ENCODE measurements around the gene ZBTB7A. TPM values are rescaled to one million over a fixed set of nuclear protein-coding genes. Genes with fewer than 3 reads are reported as not detected.
"Not testable (repeated sequence)": the region's sequence is repeated elsewhere in the genome, so short reads cannot be mapped to it uniquely, and the experiment has no call there.

The ZBTB7A gene
- total RNA-seq, 4 donors from 2014 or later: 60.3 to 94.2 (median 77.4) TPM

GRCh38 chr19:4007836-4008539 lies 58.7 kb downstream of the ZBTB7A start:
- no peaks in the 10 kb centered on the region for H3K9me3 ChIP-seq
- DNase-seq (ENCODE audit: low spot score in 2 of 2): peak in 1 of 2 donors; percentile 75
- H3K36me3 ChIP-seq: peaks cover 5% of the 10 kb centered on the region
- H3K4me3 ChIP-seq: peak overlapping the region; percentile 99
- H3K27ac ChIP-seq: peak overlapping the region; percentile 88
- H3K4me1 ChIP-seq: peaks cover 41% of the 10 kb centered on the region
- no peaks in the 10 kb centered on the region for H3K27me3 ChIP-seq
- WGBS: 0% methylated on average over 6 of the region's 55 CpGs
- TF ChIP-seq POLR2AphosphoS5 (IDR thresholded peaks at IDR 0.05) (no peak), POLR2A (IDR thresholded peaks at IDR 0.05) (no peak), EP300 (IDR thresholded peaks at IDR 0.05) (no peak), CTCF (IDR thresholded peaks at IDR 0.05) (no peak)

GRCh38 chr19:4007021-4007835 lies 59.5 kb downstream of the ZBTB7A start, which contains the start of gene PIAS4:
TSS of gene PIAS4 (plus strand) at chr19:4007736. CDS start at chr19:4007761, 25 bp downstream.
- Histone ChIP-seq H3K27ac (peak within 1 kb of the TSS; percentile 88), H3K27me3 (no peaks in the 10 kb centered on the region), H3K36me3 (no peaks in the 10 kb centered on the region), H3K4me1 (peaks cover 41% of the 10 kb centered on the region), H3K4me3 (peak within 1 kb of the TSS; percentile 99), H3K9me3 (no peaks in the 10 kb centered on the region)
- under 1% methylated on average over 51 of the region's 91 CpGs for WGBS
- TF ChIP-seq POLR2AphosphoS5 (IDR thresholded peaks at IDR 0.05) (peak in 2 of 3 donors; percentile 42 to 68), EP300 (IDR thresholded peaks at IDR 0.05) (no peak), CTCF (IDR thresholded peaks at IDR 0.05) (no peak), POLR2A (IDR thresholded peaks at IDR 0.05) (peak in 1 of 2 donors; percentile 12)
- DNase-seq (ENCODE audit: low spot score in 2 of 2): peak; percentile 95 to 97

GRCh38 chr19:4005436-4005835 lies 61.3 kb downstream of the ZBTB7A start:
- H3K4me3 ChIP-seq; H3K36me3 ChIP-seq; H3K27me3 ChIP-seq; H3K27ac ChIP-seq; DNase-seq (ENCODE audit: low spot score in 2 of 2); H3K9me3 ChIP-seq: not testable (repeated sequence)
- peaks cover 32% of the 10 kb centered on the region for H3K4me1 ChIP-seq
- WGBS: 96% methylated on average over 9 of the region's 9 CpGs

GRCh38 chr19:4000798-4001197 lies 65.9 kb downstream of the ZBTB7A start:
- not testable (repeated sequence) for H3K4me3 ChIP-seq; H3K27ac ChIP-seq; H3K4me1 ChIP-seq; H3K36me3 ChIP-seq; H3K27me3 ChIP-seq; H3K9me3 ChIP-seq; DNase-seq (ENCODE audit: low spot score in 2 of 2)
- 90% methylated on average over 5 of the region's 5 CpGs for WGBS

- H3K27me3 ChIP-seq; H3K4me3 ChIP-seq; H3K27ac ChIP-seq; DNase-seq (ENCODE audit: low spot score in 2 of 2); H3K9me3 ChIP-seq; H3K4me1 ChIP-seq; H3K36me3 ChIP-seq: not testable (repeated sequence)
- WGBS: 86% methylated on average over 29 of the region's 29 CpGs
Measured at GRCh38 chr19:3998667-3999412, 67.9 kb downstream of the ZBTB7A start.

- H3K27me3 ChIP-seq: no peaks in the 10 kb centered on the region
- no peak overlapping the region for H3K27ac ChIP-seq
- TF ChIP-seq POLR2A (IDR thresholded peaks at IDR 0.05) (no peak), CTCF (IDR thresholded peaks at IDR 0.05) (no peak), EP300 (IDR thresholded peaks at IDR 0.05) (no peak), POLR2AphosphoS5 (IDR thresholded peaks at IDR 0.05) (no peak)
- no peaks in the 10 kb centered on the region for H3K9me3 ChIP-seq
- H3K4me1 ChIP-seq: no peaks in the 10 kb centered on the region
- no peak for DNase-seq (ENCODE audit: low spot score in 2 of 2)
- H3K4me3 ChIP-seq: no peak overlapping the region
- H3K36me3 ChIP-seq: no peaks in the 10 kb centered on the region
- WGBS: 65% methylated on average over 6 of the region's 6 CpGs
Measured at GRCh38 chr19:3995607-3996006, 71.1 kb downstream of the ZBTB7A start.

Other genes starting within 250 kb of the ZBTB7A start
- 1 to 10 TPM in 2 of 4 donors, not detected in 2; 2.5 to 4.8 TPM for gene ZFR2, start 197.9 kb downstream of the ZBTB7A start, total RNA-seq
- gene ATCAY, start 186.2 kb downstream of the ZBTB7A start, total RNA-seq: not detected
- not detected for gene NMRK2, start 133.8 kb downstream of the ZBTB7A start, total RNA-seq
- 10 to 100 TPM; 56.5 to 71.8 (median 61.7) TPM for gene DAPK3, start 95.8 kb downstream of the ZBTB7A start, total RNA-seq
- gene EEF2, start 81.4 kb downstream of the ZBTB7A start, total RNA-seq: 1,000 to 10,000 TPM; 1,423 to 2,137 (median 2,023) TPM
- 10 to 100 TPM; 17.1 to 28.7 (median 22.6) TPM for gene PIAS4, start 59.2 kb downstream of the ZBTB7A start, total RNA-seq
- 100 to 1,000 TPM in 1 of 4 donors, 10 to 100 TPM in 3; 88.0 to 103 (median 95.0) TPM for gene MAP2K2, start 57.2 kb upstream of the ZBTB7A start, total RNA-seq
- under 1 TPM in 1 of 4 donors, not detected in 3; 0.64 TPM for gene CREB3L3, start 86.7 kb upstream of the ZBTB7A start, total RNA-seq
- 10 to 100 TPM; 28.1 to 45.7 (median 31.8) TPM for gene SIRT6, start 115.7 kb upstream of the ZBTB7A start, total RNA-seq
- under 1 TPM; 0.44 to 0.87 (median 0.54) TPM for gene ANKRD24, start 115.8 kb upstream of the ZBTB7A start, total RNA-seq
- under 1 TPM in 3 of 4 donors, not detected in 1; 0.57 to 0.89 (median 0.57) TPM for gene EBI3, start 162.6 kb upstream of the ZBTB7A start, total RNA-seq
- gene YJU2, start 180.2 kb upstream of the ZBTB7A start, total RNA-seq: 10 to 100 TPM; 23.3 to 34.3 (median 26.9) TPM
- gene SHD, start 212.4 kb upstream of the ZBTB7A start, total RNA-seq: not detected
- not detected for gene TMIGD2, start 235.5 kb upstream of the ZBTB7A start, total RNA-seq
- not detected for gene FSD1, start 237.7 kb upstream of the ZBTB7A start, total RNA-seq